Gastroesophageal sphincter (tissue), 4 donors: ENCODE results near the gene MYO3B. TPM values are rescaled to one million over a fixed set of nuclear protein-coding genes. Genes with fewer than 3 reads are reported as not detected.

ENCODE experiments used
- ATAC-seq: fragments of 150-250 bp; one replicate; pipeline ENCODE4 v1.9.1; 2016; ENCODE audit warnings: mild to moderate bottlenecking, moderate library complexity
- H3K27ac ChIP-seq, 4 donors: fragments of 200-600 bp; sonication (generic) in 3 of 4; 1 replicate in 3 of 4; 2 replicates in 1 of 4; pipeline ENCODE4 v1.5.1; 2016 to 2019
- H3K27me3 ChIP-seq: fragments of 200-600 bp; sonication (generic); one replicate; pipeline ENCODE4 v1.5.1; 2019
- H3K36me3 ChIP-seq, 2 donors: fragments of 200-600 bp; sonication (generic); one replicate each; pipeline ENCODE4 v1.5.1; 2019; ENCODE audit warnings: control low read depth in 1 of 2
- H3K4me1 ChIP-seq, 3 donors: fragments of 200-600 bp; sonication (generic); 1 replicate in 2 of 3; 2 replicates in 1 of 3; pipeline ENCODE4 v1.5.1; 2016 to 2019; ENCODE audit warnings: control low read depth in 2 of 3
- H3K4me3 ChIP-seq, 2 donors: fragments of 200-600 bp; sonication (generic); one replicate each; pipeline ENCODE4 v1.5.1; 2019; ENCODE audit warnings: mild to moderate bottlenecking in 1 of 2, moderate library complexity in 1 of 2
- H3K9me3 ChIP-seq, 3 donors: fragments of 200-600 bp; sonication (generic); one replicate each; pipeline ENCODE4 v1.5.1; 2017 to 2019; ENCODE audit warnings: control low read depth in 2 of 3
- EP300 ChIP-seq: sonication (generic); formaldehyde crosslinking; IDR thresholded peaks from one replicate; pipeline ENCODE4 v1.6.1; 2017; ENCODE audit warnings: antibody characterized with exemption, mild to moderate bottlenecking
- POLR2A ChIP-seq, 2 donors: fragments of 450-650 bp; IDR thresholded peaks; one replicate each; pipeline ENCODE4 v1.6.1; 2017; ENCODE audit warnings: antibody characterized with exemption in 2 of 2, mild to moderate bottlenecking in 2 of 2, moderate library complexity in 1 of 2
- POLR2AphosphoS5 ChIP-seq: sonication (generic); formaldehyde crosslinking; IDR thresholded peaks from one replicate; pipeline ENCODE4 v1.6.1; 2017; ENCODE audit warnings: antibody characterized with exemption
- WGBS, 2 donors: methylation state at CpG; one replicate each; pipeline ENCODE4 v1.1.5; 2018; ENCODE audit warnings: low coverage in 1 of 2; 5-methylcytosine and 5-hydroxymethylcytosine counted together
- total RNA-seq, 4 donors: library from RNA; depleted of rRNA; stranded (reverse); fragments of >200 nt; gene quantifications; one replicate each; pipeline ENCODE4 v1.1.0, GENCODE V29; 2016
- TF ChIP-seq, protein P1 (sequence below), 4 experiments: fragments of 200-600 bp in 2 of 4; fragments of 450-650 bp in 2 of 4; sonication (generic) in 1 of 4; IDR thresholded peaks; one replicate each; pipeline ENCODE4 v1.5.1; 2017 to 2019; ENCODE audit warnings: antibody characterized with exemption in 4 of 4, mild to moderate bottlenecking in 2 of 4, moderate library complexity in 2 of 4

MYO3B gene
- total RNA-seq, 4 donors from 2014 or later, result not detected

DNA sequence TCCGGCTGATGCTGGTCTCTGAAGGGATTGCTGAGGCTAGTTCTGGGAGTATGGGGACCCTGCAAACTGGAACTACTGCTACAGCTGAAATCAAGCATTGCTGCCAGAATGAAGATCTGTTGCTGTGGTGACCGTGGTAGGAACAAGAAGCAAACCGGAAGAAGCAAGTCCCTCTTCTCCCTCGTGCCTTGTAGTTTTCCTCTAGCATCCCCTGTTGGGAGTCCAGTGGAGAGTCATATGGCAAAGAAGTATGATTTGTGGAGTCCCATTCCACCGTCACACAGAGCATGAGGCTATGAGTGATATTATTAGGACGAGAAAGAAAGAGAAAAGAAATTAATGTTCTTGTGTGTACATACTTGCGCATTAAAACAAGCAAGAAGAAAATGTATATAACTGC lies 398.3 kb downstream of the MYO3B start:
- H3K4me3 ChIP-seq, result no peak overlapping the region
- no peak for ATAC-seq

DNA sequence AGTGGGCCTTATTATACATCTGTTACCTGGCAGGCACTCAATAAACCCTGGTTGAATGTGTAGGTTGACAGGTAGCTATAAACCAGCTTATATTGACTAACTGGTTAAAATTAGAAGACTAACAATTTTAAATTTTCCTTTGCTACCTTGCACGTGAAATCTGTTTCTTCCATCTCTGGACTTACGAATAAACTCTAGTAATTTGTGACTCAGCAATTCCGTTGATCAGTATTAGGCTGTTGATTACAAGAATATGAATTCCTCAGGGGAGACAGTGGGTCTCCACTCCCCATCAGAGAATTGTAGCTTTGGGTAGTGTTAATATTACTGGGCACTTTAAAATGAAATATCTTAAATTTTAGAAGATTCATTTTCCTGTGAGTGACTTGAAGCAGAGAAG lies 399.4 kb downstream of the MYO3B start:
- TF ChIP-seq POLR2AphosphoS5 (no peak), EP300 (no peak), POLR2A (IDR thresholded peaks at IDR 0.05) (no peak)
- TF ChIP-seq, protein P1, sequence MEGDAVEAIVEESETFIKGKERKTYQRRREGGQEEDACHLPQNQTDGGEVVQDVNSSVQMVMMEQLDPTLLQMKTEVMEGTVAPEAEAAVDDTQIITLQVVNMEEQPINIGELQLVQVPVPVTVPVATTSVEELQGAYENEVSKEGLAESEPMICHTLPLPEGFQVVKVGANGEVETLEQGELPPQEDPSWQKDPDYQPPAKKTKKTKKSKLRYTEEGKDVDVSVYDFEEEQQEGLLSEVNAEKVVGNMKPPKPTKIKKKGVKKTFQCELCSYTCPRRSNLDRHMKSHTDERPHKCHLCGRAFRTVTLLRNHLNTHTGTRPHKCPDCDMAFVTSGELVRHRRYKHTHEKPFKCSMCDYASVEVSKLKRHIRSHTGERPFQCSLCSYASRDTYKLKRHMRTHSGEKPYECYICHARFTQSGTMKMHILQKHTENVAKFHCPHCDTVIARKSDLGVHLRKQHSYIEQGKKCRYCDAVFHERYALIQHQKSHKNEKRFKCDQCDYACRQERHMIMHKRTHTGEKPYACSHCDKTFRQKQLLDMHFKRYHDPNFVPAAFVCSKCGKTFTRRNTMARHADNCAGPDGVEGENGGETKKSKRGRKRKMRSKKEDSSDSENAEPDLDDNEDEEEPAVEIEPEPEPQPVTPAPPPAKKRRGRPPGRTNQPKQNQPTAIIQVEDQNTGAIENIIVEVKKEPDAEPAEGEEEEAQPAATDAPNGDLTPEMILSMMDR (IDR thresholded peaks at IDR 0.05), result no peak
- Histone ChIP-seq H3K27ac (no peak overlapping the region), H3K9me3 (no peaks in the 10 kb centered on the region), H3K27me3 (no peaks in the 10 kb centered on the region), H3K36me3 (no peaks in the 10 kb centered on the region), H3K4me3 (no peak overlapping the region), H3K4me1 (no peaks in the 10 kb centered on the region)
- WGBS, 2 donors, result 80 to 82% methylated on average over 3 of the region's 3 CpGs
- ATAC-seq, result no peak

More for the DNA sequence above, 398.3 kb downstream of the MYO3B start:
- no peak for TF ChIP-seq POLR2A (IDR thresholded peaks at IDR 0.05)
- no peak for TF ChIP-seq POLR2AphosphoS5
- no peak for TF ChIP-seq EP300
- TF ChIP-seq, protein P1 (IDR thresholded peaks at IDR 0.05), result no peak
- WGBS, 2 donors, result 74 to 83% methylated on average over 6 to 7 of the region's 7 CpGs
- H3K4me1 ChIP-seq, result no peaks in the 10 kb centered on the region
- H3K27ac ChIP-seq, result no peak overlapping the region
- H3K36me3 ChIP-seq, result no peaks in the 10 kb centered on the region
- no peaks in the 10 kb centered on the region for H3K9me3 ChIP-seq
- no peaks in the 10 kb centered on the region for H3K27me3 ChIP-seq

DNA sequence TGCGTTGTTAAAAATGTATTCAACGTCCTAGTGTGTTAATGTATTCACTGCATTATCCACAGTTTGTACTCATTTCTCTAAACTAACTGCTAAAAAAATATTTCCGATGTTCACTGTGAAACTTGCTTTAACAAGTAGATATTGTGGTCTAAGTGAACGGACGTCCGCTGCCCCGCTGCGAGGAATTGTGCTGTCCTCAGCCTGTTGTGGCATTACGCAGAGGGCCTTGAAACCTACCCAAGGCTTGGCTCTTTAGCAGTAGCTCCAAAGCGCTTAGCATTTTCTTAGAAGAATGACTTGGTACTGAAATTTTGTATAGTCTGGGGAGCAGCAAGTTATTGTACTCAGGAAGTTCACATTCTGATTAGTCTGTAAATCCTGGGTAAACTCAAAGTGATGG lies 400.7 kb downstream of the MYO3B start:
- Histone ChIP-seq H3K36me3 (no peaks in the 10 kb centered on the region), H3K27me3 (no peaks in the 10 kb centered on the region), H3K4me1 (no peaks in the 10 kb centered on the region), H3K27ac (no peak overlapping the region), H3K4me3 (no peak overlapping the region), H3K9me3 (no peaks in the 10 kb centered on the region)
- TF ChIP-seq, protein P1 (IDR thresholded peaks at IDR 0.05), result no peak
- TF ChIP-seq POLR2AphosphoS5, result no peak
- TF ChIP-seq POLR2A (IDR thresholded peaks at IDR 0.05), result no peak
- no peak for TF ChIP-seq EP300
- 55 to 85% methylated on average over 5 to 10 of the region's 10 CpGs for WGBS, 2 donors
- no peak for ATAC-seq

DNA sequence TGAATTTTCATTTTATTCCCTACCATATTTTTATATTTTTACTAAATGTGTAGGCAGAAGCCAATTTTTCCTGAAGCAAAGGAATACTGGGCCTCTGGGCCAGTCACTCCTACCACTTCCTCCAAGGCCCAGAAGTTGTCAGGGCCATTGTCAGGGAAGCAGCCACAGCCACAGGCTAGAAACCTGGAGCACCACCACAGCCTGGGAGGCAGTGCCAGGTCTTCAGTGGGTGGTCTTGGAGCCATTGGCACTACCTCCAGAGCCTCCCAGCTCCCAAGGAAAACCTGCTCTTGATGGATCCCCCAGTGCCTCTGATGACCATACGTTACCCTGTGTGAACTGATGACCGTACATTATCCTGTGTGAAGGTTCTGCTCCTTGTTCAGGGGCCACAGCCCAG lies 401.6 kb downstream of the MYO3B start:
- no peak for ATAC-seq
- Histone ChIP-seq H3K4me1 (no peaks in the 10 kb centered on the region), H3K9me3 (no peaks in the 10 kb centered on the region), H3K27me3 (no peaks in the 10 kb centered on the region), H3K36me3 (no peaks in the 10 kb centered on the region), H3K27ac (no peak overlapping the region), H3K4me3 (no peak overlapping the region)
- TF ChIP-seq POLR2AphosphoS5 (no peak), EP300 (no peak), POLR2A (IDR thresholded peaks at IDR 0.05) (no peak)
- TF ChIP-seq, protein P1 (IDR thresholded peaks at IDR 0.05), result no peak
- WGBS, 2 donors, result 70 to 83% methylated on average over 1 to 2 of the region's 2 CpGs

DNA sequence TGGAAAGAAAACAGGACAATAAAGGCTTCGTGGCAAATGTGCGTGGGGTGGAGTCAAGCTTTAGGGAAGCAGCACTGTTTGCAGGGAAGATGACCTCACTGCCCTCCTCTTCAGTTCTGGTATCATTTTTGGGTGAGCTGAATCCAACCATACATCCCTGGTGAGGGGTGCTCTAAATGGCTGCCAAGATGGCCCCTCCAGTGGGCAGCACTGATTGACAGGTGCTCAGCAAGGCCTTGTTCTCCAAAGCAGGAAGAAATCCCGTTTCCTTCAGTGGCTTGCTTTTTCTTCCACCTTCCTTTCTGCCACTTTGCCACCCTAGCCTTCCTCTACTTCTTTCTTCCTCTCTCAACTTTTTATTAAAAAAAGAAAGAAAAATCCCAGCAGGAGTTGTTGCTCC lies 404.4 kb downstream of the MYO3B start:
- no peak for TF ChIP-seq POLR2AphosphoS5
- TF ChIP-seq EP300, result no peak
- TF ChIP-seq, protein P1 (IDR thresholded peaks at IDR 0.05), result no peak
- TF ChIP-seq POLR2A (IDR thresholded peaks at IDR 0.05), result no peak
- ATAC-seq, result no peak
- WGBS, 2 donors, result 80 to 81% methylated on average over 1 to 2 of the region's 3 CpGs

More for the DNA sequence above, 404.4 kb downstream of the MYO3B start:
- Histone ChIP-seq H3K4me1 (peaks cover 0 to 11% (median 3%) of the 10 kb centered on the region in 3 donors), H3K27me3 (no peaks in the 10 kb centered on the region), H3K36me3 (no peaks in the 10 kb centered on the region), H3K27ac (no peak overlapping the region), H3K9me3 (no peaks in the 10 kb centered on the region), H3K4me3 (no peak overlapping the region)
